Breast epithelium (tissue), 3 donors: ENCODE measurements around the gene KLK13.

Source experiments
- CTCF ChIP-seq, 3 donors: fragments of 450-650 bp; IDR thresholded peaks; one replicate each; pipeline ENCODE4 v1.5.1; 2016 to 2017; ENCODE audit warnings: antibody characterized with exemption in 3 of 3, mild to moderate bottlenecking in 3 of 3, moderate library complexity in 3 of 3
- POLR2A ChIP-seq: fragments of 450-650 bp; IDR thresholded peaks from one replicate; pipeline ENCODE4 v1.6.1; 2016; ENCODE audit warnings: antibody characterized with exemption, mild to moderate bottlenecking, moderate library complexity
- POLR2AphosphoS5 ChIP-seq, 3 donors: sonication (generic); formaldehyde crosslinking; IDR thresholded peaks; one replicate each; pipeline ENCODE4 v1.6.1; 2017; ENCODE audit warnings: antibody characterized with exemption in 3 of 3

- TF ChIP-seq CTCF (IDR thresholded peaks at IDR 0.05) (no peak), POLR2A (no peak), POLR2AphosphoS5 (IDR thresholded peaks at IDR 0.05) (no peak)
These were observed 26.2 kb upstream of the KLK13 start for GRCh38 chr19:51091126-51091525.
